ENCODE results near the gene HLA-E. TPM values are rescaled to one million over a fixed set of nuclear protein-coding genes. Genes with fewer than 3 reads are reported as not detected.

HLA-E gene
- total and polyA plus RNA-seq, 2 donors (not counting 3 experiments of a cell fraction or from before 2014, with no cell fraction given): 271 to 298 TPM

- H2AFZ ChIP-seq (ENCODE audit: low read depth, low read length): no peak overlapping the region
- H3K27me3 ChIP-seq (ENCODE audit: control insufficient read depth in 2 of 2, insufficient read depth in 2 of 2, low read length in 2 of 2): no peaks in the 10 kb centered on the region
- ChIA-PET POLR2A (no interaction called here), CTCF (interaction anchor here (1.5 to 3.0 kb wide), 6 partner anchors 10 to 80 kb away, joined by 8 to 151 read pairs (median 58); no protein-coding TSS in a partner anchor)
- H4K20me1 ChIP-seq (replicated peaks; ENCODE audit: control insufficient read depth, extremely low read depth, insufficient read depth, low read length): no peaks in the 10 kb centered on the region
- H3K9me1 ChIP-seq (replicated peaks; ENCODE audit: control insufficient read depth, extremely low read depth, insufficient read depth, low read length): no peaks in the 10 kb centered on the region
- no peaks in the 10 kb centered on the region for H3K9me3 ChIP-seq (replicated peaks; ENCODE audit: control insufficient read depth, insufficient read depth, low read length)
- FAIRE-seq: no peak
- BruUV-seq (replicated peaks): no TSS peak
- no peaks in the 10 kb centered on the region for H3K79me2 ChIP-seq (ENCODE audit: control insufficient read depth, insufficient read depth, low read length)
- H3K4me2 ChIP-seq (ENCODE audit: insufficient read depth, low read length): no peak overlapping the region
- H3K4me3 ChIP-seq (replicated peaks in 1 of 3; ENCODE audit: insufficient read depth in 1 of 3, low read depth in 1 of 3, low read length in 3 of 3): no peak overlapping the region
- H3K36me3 ChIP-seq (ENCODE audit: control insufficient read depth in 2 of 2, extremely low read depth in 1 of 2, insufficient read depth in 2 of 2, low read length in 2 of 2): no peaks in the 10 kb centered on the region
- no peak overlapping the region for H3K9ac ChIP-seq (replicated peaks; ENCODE audit: extremely low read depth, insufficient read depth, low read length)
- DNase-seq (ENCODE audit: low read depth, low spot score): no peak
- peaks cover 6% of the 10 kb centered on the region for H3K4me1 ChIP-seq (ENCODE audit: control insufficient read depth, extremely low read depth, insufficient read depth, low read length)
- no peak overlapping the region for H3K27ac ChIP-seq (ENCODE audit: insufficient read depth, low read depth, low read length)
- TF ChIP-seq, protein P1, sequence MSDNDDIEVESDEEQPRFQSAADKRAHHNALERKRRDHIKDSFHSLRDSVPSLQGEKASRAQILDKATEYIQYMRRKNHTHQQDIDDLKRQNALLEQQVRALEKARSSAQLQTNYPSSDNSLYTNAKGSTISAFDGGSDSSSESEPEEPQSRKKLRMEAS (IDR thresholded peaks at IDR 0.05; ENCODE audit: insufficient read depth, insufficient read length): no peak
- TF ChIP-seq FOS (IDR thresholded peaks at IDR 0.05; ENCODE audit: borderline replicate concordance, insufficient read depth, low read length) (no peak), JUN (IDR thresholded peaks at IDR 0.05; ENCODE audit: borderline replicate concordance, insufficient read depth, insufficient read length, low read depth) (no peak), MYC (IDR thresholded peaks at IDR 0.05; ENCODE audit: low read depth, low read length) (no peak), GATA2 (IDR thresholded peaks at IDR 0.05; ENCODE audit: insufficient read depth, insufficient read length, low read depth, low read length) (no peak)
- TF ChIP-seq, protein P2, sequence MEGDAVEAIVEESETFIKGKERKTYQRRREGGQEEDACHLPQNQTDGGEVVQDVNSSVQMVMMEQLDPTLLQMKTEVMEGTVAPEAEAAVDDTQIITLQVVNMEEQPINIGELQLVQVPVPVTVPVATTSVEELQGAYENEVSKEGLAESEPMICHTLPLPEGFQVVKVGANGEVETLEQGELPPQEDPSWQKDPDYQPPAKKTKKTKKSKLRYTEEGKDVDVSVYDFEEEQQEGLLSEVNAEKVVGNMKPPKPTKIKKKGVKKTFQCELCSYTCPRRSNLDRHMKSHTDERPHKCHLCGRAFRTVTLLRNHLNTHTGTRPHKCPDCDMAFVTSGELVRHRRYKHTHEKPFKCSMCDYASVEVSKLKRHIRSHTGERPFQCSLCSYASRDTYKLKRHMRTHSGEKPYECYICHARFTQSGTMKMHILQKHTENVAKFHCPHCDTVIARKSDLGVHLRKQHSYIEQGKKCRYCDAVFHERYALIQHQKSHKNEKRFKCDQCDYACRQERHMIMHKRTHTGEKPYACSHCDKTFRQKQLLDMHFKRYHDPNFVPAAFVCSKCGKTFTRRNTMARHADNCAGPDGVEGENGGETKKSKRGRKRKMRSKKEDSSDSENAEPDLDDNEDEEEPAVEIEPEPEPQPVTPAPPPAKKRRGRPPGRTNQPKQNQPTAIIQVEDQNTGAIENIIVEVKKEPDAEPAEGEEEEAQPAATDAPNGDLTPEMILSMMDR (IDR thresholded peaks at IDR 0.05; ENCODE audit: extremely low read depth in 1 of 2, insufficient read depth in 1 of 2, low read depth in 1 of 2, low read length in 2 of 2): no peak
- dilution Hi-C loops (cut with MboI; ENCODE audit: extremely low pct_ligation_motif_present, low sequenced_read_pairs): no loop called here
- intact Hi-C loops (cut with micrococcal nuclease): no loop called here
These were observed 44.4 kb downstream of the HLA-E start for GRCh38 chr6:30533460-30534294.
